ENCODE data around the gene OSBP2. TPM values are rescaled to one million over a fixed set of nuclear protein-coding genes. Genes with fewer than 3 reads are reported as not detected.

OSBP2 gene
- total RNA-seq, 6 experiments from 2014 or later, result 0.31 to 3.4 (median 0.93) TPM

DNA sequence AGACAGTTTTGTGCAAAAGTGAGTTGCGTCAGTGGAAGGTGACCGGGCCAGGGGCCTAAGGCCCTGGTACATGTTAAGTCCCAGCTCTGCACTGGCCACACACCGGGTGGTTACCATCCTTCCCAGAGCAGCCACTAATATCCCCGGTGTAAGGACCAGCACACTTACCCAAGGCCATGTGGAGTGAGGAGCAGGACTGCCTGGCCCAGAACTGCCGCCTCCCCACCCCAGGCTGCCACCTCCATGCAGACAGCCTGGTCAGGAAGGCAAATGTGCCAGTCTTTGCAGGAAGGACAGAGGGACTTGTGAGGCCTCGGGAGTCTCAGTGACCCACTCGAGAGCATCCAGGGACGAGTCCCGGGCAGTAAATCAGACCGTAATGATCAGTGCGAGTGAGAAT is 171.0 kb downstream of the OSBP2 start:
- ATAC-seq, result no peak

GRCh38 chr22:30866216-30866615 is 171.5 kb downstream of the OSBP2 start:
- Histone ChIP-seq H3K9me3 (no peaks in the 10 kb centered on the region), H3K27ac (no peak overlapping the region), H3K4me3 (no peak overlapping the region), H3K36me3 (no peaks in the 10 kb centered on the region), H3K4me1 (no peaks in the 10 kb centered on the region), H3K27me3 (no peaks in the 10 kb centered on the region)
- intact Hi-C loops (cut with DNase I), result no loop called here
- no peak for TF ChIP-seq POLR2A (IDR thresholded peaks at IDR 0.05)
- TF ChIP-seq, protein P1, sequence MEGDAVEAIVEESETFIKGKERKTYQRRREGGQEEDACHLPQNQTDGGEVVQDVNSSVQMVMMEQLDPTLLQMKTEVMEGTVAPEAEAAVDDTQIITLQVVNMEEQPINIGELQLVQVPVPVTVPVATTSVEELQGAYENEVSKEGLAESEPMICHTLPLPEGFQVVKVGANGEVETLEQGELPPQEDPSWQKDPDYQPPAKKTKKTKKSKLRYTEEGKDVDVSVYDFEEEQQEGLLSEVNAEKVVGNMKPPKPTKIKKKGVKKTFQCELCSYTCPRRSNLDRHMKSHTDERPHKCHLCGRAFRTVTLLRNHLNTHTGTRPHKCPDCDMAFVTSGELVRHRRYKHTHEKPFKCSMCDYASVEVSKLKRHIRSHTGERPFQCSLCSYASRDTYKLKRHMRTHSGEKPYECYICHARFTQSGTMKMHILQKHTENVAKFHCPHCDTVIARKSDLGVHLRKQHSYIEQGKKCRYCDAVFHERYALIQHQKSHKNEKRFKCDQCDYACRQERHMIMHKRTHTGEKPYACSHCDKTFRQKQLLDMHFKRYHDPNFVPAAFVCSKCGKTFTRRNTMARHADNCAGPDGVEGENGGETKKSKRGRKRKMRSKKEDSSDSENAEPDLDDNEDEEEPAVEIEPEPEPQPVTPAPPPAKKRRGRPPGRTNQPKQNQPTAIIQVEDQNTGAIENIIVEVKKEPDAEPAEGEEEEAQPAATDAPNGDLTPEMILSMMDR (IDR thresholded peaks at IDR 0.05), result no peak
- peak in 1 of 3 donors; percentile 9 for DNase-seq
- 76% methylated on average over 5 of the region's 8 CpGs for WGBS (ENCODE audit: insufficient coverage, low coverage, low lambda C conversion rate, missing lambda C conversion rate)
- no peak for ATAC-seq

More for the DNA sequence above, 171.0 kb downstream of the OSBP2 start:
- Histone ChIP-seq H3K36me3 (no peaks in the 10 kb centered on the region), H3K4me1 (no peaks in the 10 kb centered on the region), H3K27ac (no peak overlapping the region), H3K9me3 (no peaks in the 10 kb centered on the region), H3K4me3 (no peak overlapping the region), H3K27me3 (no peaks in the 10 kb centered on the region)
- 86% methylated on average over 6 of the region's 11 CpGs for WGBS (ENCODE audit: insufficient coverage, low coverage, low lambda C conversion rate, missing lambda C conversion rate)
- DNase-seq, result peak in 1 of 3 donors; percentile 17
- intact Hi-C loops (cut with DNase I), result no loop called here
- TF ChIP-seq POLR2A (IDR thresholded peaks at IDR 0.05), result no peak
- TF ChIP-seq, protein P1 (IDR thresholded peaks at IDR 0.05), result no peak

GRCh38 chr22:30866811-30867271 is 172.2 kb downstream of the OSBP2 start:
- peak in 1 of 3 donors; percentile 35 for DNase-seq
- H3K36me3 ChIP-seq, result no peaks in the 10 kb centered on the region
- no peak for ATAC-seq
- H3K4me3 ChIP-seq, result no peak overlapping the region
- H3K4me1 ChIP-seq, result no peaks in the 10 kb centered on the region
- H3K27me3 ChIP-seq, result no peaks in the 10 kb centered on the region
- no peak overlapping the region for H3K27ac ChIP-seq
- intact Hi-C loops (cut with DNase I), result no loop called here
- TF ChIP-seq POLR2A (IDR thresholded peaks at IDR 0.05), result no peak
- TF ChIP-seq, protein P1 (IDR thresholded peaks at IDR 0.05), result no peak
- WGBS (ENCODE audit: insufficient coverage, low coverage, low lambda C conversion rate, missing lambda C conversion rate), result 29% methylated on average over 1 of the region's 4 CpGs
- no peaks in the 10 kb centered on the region for H3K9me3 ChIP-seq

DNA sequence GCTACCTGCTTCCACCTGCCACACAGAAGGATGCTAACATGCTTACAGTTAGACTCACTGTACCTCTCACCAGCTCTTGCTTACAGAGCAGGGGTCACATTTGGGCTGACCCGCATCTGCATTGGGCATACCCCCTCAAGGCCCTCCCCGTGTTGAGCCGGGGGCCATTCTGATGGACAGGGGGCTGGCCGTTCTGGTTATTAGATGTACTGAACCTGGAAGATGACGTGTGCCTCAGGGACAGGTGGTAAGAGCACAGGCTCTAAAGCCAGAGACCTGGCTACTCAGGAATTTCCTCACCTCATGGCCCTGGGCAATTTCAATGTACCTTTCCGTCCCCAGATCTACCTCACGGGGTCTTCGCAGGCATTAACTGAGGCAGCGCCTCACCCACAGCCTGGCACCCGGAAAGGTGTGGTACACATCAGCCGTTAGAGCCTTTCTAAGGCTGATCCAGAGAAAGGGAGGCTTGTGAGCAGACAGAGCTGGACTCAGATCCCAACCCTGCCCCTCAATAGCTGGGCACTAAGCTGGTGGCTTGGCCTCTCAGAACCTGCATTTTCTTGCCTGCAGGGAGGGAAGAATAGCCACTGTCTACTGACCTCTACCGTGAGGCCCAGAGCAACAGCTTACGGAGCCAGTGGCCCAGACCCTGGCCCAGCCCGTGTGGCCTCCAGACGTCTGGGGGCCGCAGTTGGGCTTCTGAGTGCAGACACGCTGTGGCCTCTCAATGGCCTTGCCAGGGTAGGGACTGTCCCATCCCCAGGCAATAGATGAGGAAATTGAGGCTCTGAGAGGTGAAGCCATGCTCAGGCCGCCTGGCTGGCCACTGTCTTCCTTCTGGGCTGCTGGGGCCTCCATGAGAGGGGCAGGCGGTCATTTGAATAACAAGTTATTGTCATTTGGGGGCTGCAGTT is 173.3 kb downstream of the OSBP2 start:
- 85% methylated on average over 5 of the region's 19 CpGs for WGBS (ENCODE audit: insufficient coverage, low coverage, low lambda C conversion rate, missing lambda C conversion rate)
- Histone ChIP-seq H3K4me1 (no peaks in the 10 kb centered on the region), H3K4me3 (no peak overlapping the region), H3K9me3 (no peaks in the 10 kb centered on the region), H3K36me3 (no peaks in the 10 kb centered on the region), H3K27me3 (no peaks in the 10 kb centered on the region), H3K27ac (no peak overlapping the region)
- DNase-seq, result peak in 2 of 3 donors; percentile 29 to 40
- intact Hi-C loops (cut with DNase I), result no loop called here
- no peak for ATAC-seq
- TF ChIP-seq, protein P1 (IDR thresholded peaks at IDR 0.05), result no peak
- no peak for TF ChIP-seq POLR2A (IDR thresholded peaks at IDR 0.05)

All from right lobe of liver (tissue), 6 donors.